WERI-Rb-1 (cell line): ENCODE results near the gene EPDR1.

ENCODE experiments used
- DNase-seq: peaks from one replicate; pipeline ENCODE4 v3.0.0-alpha.2; 2020
- H3K27ac ChIP-seq: fragments of 250-450 bp; sonication (Bioruptor Pico); 2 replicates; pipeline ENCODE4 v1.5.1; 2020; ENCODE audit warnings: mild to moderate bottlenecking, moderate library complexity
- H3K27me3 ChIP-seq: fragments of 250-450 bp; sonication (Bioruptor Pico); 2 replicates; pipeline ENCODE4 v1.5.1; 2021; ENCODE audit warnings: mild to moderate bottlenecking, low read depth, moderate library complexity; ENCODE audit not compliant: insufficient read depth, severe bottlenecking
- H3K36me3 ChIP-seq: fragments of 250-450 bp; sonication (Bioruptor Pico); 2 replicates; pipeline ENCODE4 v1.5.1; 2020; ENCODE audit warnings: mild to moderate bottlenecking, moderate library complexity
- H3K4me3 ChIP-seq: 2 replicates; pipeline ENCODE4 v1.5.1; 2011; ENCODE audit warnings: low read depth, mild to moderate bottlenecking, control low read depth, low read length
- H3K9me3 ChIP-seq: fragments of 250-450 bp; sonication (Bioruptor Pico); 2 replicates; pipeline ENCODE4 v1.5.1; 2021; ENCODE audit warnings: mild to moderate bottlenecking, moderate library complexity; ENCODE audit not compliant: severe bottlenecking
- TF ChIP-seq, protein P1 (sequence below): IDR thresholded peaks from 2 replicates; pipeline ENCODE4 v1.5.1; 2011; ENCODE audit warnings: low read depth, mild to moderate bottlenecking, control low read depth, inconsistent platforms, low read length

The EPDR1 gene

DNA sequence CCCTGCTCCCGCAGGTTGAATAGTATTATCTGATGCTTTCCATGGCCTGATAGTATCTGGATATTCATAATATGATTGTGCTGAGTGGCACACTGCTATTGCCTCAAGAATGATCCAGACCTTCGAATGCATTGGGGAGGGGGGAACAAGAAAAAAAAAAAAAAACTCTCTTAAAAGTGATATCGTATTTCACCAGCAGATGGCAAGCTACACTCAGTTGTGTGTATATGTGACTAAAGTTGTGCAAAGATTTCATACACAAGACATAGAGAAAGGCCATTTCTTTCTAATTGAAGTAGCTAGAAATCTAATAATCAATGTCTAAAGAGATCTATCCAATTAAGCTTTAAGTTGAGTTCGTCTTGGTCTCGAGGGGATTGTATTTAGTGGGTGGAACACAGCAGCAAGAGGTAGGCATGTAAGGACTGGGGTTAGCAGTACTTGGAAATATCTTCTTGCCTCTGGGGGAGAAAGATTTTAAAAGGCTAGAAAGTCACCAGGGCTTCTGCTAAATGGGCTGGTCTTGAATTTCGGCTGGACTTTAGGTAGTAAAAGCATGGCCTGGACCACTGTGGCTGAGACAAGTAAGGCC lies 19.1 kb upstream of the EPDR1 start:
- Histone ChIP-seq H3K27me3 (no peaks in the 10 kb centered on the region), H3K36me3 (no peaks in the 10 kb centered on the region), H3K4me3 (no peak overlapping the region), H3K27ac (no peak overlapping the region), H3K9me3 (no peaks in the 10 kb centered on the region)
- DNase-seq, result no peak
- TF ChIP-seq, protein P1, sequence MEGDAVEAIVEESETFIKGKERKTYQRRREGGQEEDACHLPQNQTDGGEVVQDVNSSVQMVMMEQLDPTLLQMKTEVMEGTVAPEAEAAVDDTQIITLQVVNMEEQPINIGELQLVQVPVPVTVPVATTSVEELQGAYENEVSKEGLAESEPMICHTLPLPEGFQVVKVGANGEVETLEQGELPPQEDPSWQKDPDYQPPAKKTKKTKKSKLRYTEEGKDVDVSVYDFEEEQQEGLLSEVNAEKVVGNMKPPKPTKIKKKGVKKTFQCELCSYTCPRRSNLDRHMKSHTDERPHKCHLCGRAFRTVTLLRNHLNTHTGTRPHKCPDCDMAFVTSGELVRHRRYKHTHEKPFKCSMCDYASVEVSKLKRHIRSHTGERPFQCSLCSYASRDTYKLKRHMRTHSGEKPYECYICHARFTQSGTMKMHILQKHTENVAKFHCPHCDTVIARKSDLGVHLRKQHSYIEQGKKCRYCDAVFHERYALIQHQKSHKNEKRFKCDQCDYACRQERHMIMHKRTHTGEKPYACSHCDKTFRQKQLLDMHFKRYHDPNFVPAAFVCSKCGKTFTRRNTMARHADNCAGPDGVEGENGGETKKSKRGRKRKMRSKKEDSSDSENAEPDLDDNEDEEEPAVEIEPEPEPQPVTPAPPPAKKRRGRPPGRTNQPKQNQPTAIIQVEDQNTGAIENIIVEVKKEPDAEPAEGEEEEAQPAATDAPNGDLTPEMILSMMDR, result peak; percentile 34; the same call in 1 of the 2 replicates

DNA sequence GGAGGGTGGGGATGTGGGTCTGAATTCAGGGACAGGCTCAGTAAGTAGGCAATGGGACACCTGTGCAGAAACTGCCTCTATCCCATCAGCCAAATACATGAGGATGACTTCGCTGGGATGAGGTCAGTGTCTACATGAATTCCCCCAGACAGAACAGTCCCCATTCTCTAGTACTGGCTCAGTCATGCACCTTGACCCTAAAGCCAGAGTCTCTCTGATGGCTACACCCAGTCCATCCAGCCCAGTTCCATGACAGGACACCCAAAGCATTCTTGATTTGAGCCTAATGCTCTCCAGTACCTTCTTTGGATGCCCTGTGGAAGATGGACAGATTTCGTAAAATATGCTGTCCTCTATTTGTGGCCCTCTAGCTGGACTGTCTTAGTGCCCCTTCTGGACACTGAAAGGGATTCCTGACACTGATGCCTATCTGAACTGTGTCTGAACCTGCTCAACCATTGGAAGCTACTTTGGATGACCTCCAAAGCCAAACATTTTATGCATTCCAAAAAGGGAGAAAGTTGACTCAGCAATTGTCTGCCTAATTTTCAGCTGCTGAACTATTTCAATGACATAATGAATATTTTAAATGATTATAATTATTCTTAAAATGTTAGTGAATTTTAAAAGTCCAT lies 18.4 kb upstream of the EPDR1 start:
- Histone ChIP-seq H3K27ac (no peak overlapping the region), H3K27me3 (no peaks in the 10 kb centered on the region), H3K4me3 (no peak overlapping the region), H3K36me3 (no peaks in the 10 kb centered on the region), H3K9me3 (no peaks in the 10 kb centered on the region)
- TF ChIP-seq, protein P1, result no peak
- DNase-seq, result no peak

DNA sequence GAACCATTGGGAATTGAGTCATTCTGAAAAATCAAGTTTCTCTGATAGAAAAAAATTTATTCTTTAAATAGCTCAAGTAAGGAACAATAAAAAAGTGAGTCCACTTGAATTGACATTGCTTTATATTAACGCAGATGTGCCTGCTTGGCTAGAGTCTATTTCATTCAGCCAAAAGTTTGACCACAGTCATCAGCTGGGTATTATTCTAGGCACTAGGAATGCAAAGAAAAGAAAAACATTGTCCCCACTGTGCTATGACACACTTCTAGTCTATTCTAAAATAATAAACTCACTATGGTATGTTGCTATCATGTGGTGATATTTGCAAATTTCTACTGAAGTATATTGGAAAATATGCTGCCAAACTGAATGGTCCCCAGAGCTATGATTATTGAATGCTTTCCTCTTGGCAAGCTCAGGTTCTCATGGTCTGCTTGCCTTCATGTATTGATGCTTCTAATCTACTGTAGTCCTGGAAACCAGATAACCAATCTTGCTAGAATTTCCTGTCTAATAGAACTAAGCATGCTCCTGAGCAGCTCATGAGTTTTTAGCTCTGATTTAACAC lies 12.1 kb upstream of the EPDR1 start:
- TF ChIP-seq, protein P1, result no peak
- no peak for DNase-seq
- Histone ChIP-seq H3K36me3 (no peaks in the 10 kb centered on the region), H3K27me3 (no peaks in the 10 kb centered on the region), H3K9me3 (no peaks in the 10 kb centered on the region), H3K4me3 (no peak overlapping the region), H3K27ac (no peak overlapping the region)

DNA sequence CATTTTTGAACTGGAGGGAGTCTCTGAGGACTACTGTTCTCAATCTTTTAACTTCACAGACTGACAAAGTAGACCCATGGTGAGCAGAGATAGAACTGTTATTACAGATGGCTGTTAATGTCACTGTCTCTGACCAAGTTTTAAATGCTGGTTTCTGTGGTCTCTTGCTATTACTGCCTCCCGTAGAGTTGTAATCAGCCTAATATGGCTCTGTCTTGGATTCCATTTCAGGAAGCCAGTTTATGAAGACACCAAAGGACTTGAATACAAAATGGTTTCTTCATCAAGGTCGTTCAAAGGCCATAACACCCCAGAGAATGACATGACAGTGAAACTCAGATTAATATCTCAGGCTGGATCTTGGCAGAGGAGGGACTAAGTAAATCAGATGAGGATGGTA lies 7.7 kb upstream of the EPDR1 start:
- H3K4me3 ChIP-seq, result no peak overlapping the region
- TF ChIP-seq, protein P1, result no peak
- DNase-seq, result no peak
- H3K36me3 ChIP-seq, result no peaks in the 10 kb centered on the region
- H3K27ac ChIP-seq, result no peak overlapping the region
- H3K27me3 ChIP-seq, result no peaks in the 10 kb centered on the region
- no peaks in the 10 kb centered on the region for H3K9me3 ChIP-seq

DNA sequence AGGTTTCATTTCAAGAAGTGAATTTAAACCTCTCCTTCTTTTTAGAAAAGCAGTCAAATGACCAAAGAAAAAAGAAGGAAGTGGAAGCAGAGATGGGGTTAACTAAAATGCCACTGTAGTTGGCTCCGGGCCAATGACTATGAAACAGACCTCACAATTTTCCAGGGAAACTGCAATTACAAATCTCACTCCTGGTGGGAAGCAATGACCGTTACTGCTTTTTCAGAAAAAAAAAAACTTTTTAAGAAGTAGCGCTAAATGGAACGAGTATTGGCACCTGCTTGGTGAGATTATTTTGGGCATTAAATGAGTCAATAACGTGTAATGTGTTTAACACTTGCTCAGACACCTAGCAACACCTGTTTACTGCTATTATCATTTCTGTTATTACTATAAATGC lies 5.0 kb upstream of the EPDR1 start:
- no peaks in the 10 kb centered on the region for H3K27me3 ChIP-seq

More for the DNA sequence above, 5.0 kb upstream of the EPDR1 start:
- H3K4me3 ChIP-seq, result no peak overlapping the region
- DNase-seq, result no peak
- no peaks in the 10 kb centered on the region for H3K9me3 ChIP-seq
- TF ChIP-seq, protein P1, result no peak
- H3K36me3 ChIP-seq, result no peaks in the 10 kb centered on the region
- no peak overlapping the region for H3K27ac ChIP-seq
